Measurements from ENCODE around the gene STPG2. TPM values are rescaled to one million over a fixed set of nuclear protein-coding genes. Genes with fewer than 3 reads are reported as not detected.

STPG2 gene
- total and polyA plus RNA-seq, 10 of the 15 experiments (the other 5 are each of a cell fraction or from before 2014, with no cell fraction given), result 0.13 to 0.24 TPM; not detected in 8

- CTCF ChIA-PET, result no interaction called here
- no TSS peak for BruUV-seq (replicated peaks)
Measured at GRCh38 chr4:97938141-97938540, 205.1 kb downstream of the STPG2 start.

More at GRCh38 chr4:97938141-97938540, 205.1 kb downstream of the STPG2 start:
- Histone ChIP-seq H4K20me1 (ENCODE audit: control insufficient read depth, insufficient read depth) (no peaks in the 10 kb centered on the region), H3K9me3 (replicated peaks; ENCODE audit: control insufficient read depth, insufficient read depth, low read length) (no peaks in the 10 kb centered on the region), H3K9ac (ENCODE audit: control insufficient read depth, insufficient read depth, low read length) (no peak overlapping the region), H3K4me3 (no peak overlapping the region), H3K4me1 (ENCODE audit: control insufficient read depth, insufficient read depth, low read length) (no peaks in the 10 kb centered on the region), H2AFZ (ENCODE audit: control insufficient read depth, low read depth, low read length) (no peak overlapping the region), H3K27me3 (replicated peaks in 1 of 2; ENCODE audit: control insufficient read depth in 2 of 2, insufficient read depth in 2 of 2, low read length in 1 of 2) (no peaks in the 10 kb centered on the region), H3K36me3 (ENCODE audit: control insufficient read depth in 2 of 2, insufficient read depth in 2 of 2, low read length in 1 of 2) (no peaks in the 10 kb centered on the region), H3K4me2 (ENCODE audit: control insufficient read depth, insufficient read depth) (no peak overlapping the region), H3K27ac (ENCODE audit: control insufficient read depth, insufficient read depth) (no peak overlapping the region), H3K79me2 (ENCODE audit: control insufficient read depth, insufficient read depth, low read length) (no peaks in the 10 kb centered on the region)
- TF ChIP-seq CHD2 (IDR thresholded peaks at IDR 0.05; ENCODE audit: borderline replicate concordance, low read depth, low read length), result no peak
- no peak for TF ChIP-seq MYC (IDR thresholded peaks at IDR 0.05; ENCODE audit: insufficient read depth, insufficient read length, insufficient replicate concordance, low read length, severe bottlenecking)
- TF ChIP-seq POLR2AphosphoS5 (IDR thresholded peaks at IDR 0.05; ENCODE audit: low read length), result no peak
- no peak for TF ChIP-seq BACH1 (IDR thresholded peaks at IDR 0.05; ENCODE audit: borderline replicate concordance)
- no peak for TF ChIP-seq USF2 (IDR thresholded peaks at IDR 0.05; ENCODE audit: borderline replicate concordance, low read depth, low read length)
- no peak for TF ChIP-seq SMARCA5 (IDR thresholded peaks at IDR 0.05)
- TF ChIP-seq, protein P1, sequence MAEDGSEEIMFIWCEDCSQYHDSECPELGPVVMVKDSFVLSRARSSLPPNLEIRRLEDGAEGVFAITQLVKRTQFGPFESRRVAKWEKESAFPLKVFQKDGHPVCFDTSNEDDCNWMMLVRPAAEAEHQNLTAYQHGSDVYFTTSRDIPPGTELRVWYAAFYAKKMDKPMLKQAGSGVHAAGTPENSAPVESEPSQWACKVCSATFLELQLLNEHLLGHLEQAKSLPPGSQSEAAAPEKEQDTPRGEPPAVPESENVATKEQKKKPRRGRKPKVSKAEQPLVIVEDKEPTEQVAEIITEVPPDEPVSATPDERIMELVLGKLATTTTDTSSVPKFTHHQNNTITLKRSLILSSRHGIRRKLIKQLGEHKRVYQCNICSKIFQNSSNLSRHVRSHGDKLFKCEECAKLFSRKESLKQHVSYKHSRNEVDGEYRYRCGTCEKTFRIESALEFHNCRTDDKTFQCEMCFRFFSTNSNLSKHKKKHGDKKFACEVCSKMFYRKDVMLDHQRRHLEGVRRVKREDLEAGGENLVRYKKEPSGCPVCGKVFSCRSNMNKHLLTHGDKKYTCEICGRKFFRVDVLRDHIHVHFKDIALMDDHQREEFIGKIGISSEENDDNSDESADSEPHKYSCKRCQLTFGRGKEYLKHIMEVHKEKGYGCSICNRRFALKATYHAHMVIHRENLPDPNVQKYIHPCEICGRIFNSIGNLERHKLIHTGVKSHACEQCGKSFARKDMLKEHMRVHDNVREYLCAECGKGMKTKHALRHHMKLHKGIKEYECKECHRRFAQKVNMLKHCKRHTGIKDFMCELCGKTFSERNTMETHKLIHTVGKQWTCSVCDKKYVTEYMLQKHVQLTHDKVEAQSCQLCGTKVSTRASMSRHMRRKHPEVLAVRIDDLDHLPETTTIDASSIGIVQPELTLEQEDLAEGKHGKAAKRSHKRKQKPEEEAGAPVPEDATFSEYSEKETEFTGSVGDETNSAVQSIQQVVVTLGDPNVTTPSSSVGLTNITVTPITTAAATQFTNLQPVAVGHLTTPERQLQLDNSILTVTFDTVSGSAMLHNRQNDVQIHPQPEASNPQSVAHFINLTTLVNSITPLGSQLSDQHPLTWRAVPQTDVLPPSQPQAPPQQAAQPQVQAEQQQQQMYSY (CRISPR knock-in tag; IDR thresholded peaks at IDR 0.05), result no peak
- no peak for TF ChIP-seq ZBTB40 (IDR thresholded peaks at IDR 0.05; ENCODE audit: borderline replicate concordance)
- TF ChIP-seq POU2F2 (IDR thresholded peaks at IDR 0.05; ENCODE audit: borderline replicate concordance, low read depth, low read length), result no peak
- no peak for TF ChIP-seq EGR1 (IDR thresholded peaks at IDR 0.05; ENCODE audit: borderline replicate concordance in 1 of 2, low read depth in 2 of 2, low read length in 2 of 2)
- in situ Hi-C loops (cut with MboI), result no loop called here
- no peak for FAIRE-seq
- intact Hi-C loops (cut with micrococcal nuclease; ENCODE audit: unreplicated experiment), result no loop called here
- ChIA-PET POLR2A (no interaction called here), SMC1A (ENCODE audit: uncharacterized antibody, unreplicated experiment) (interaction anchor here (0.9 kb wide), 1 partner anchor 14 kb away, joined by 3 read pairs; no protein-coding TSS in a partner anchor), RAD21 (ENCODE audit: unreplicated experiment) (no interaction called here)
- 39% methylated on average over 7 of the region's 7 CpGs for WGBS (ENCODE audit: insufficient coverage, insufficient replicate concordance, low lambda C conversion rate, missing lambda C conversion rate)
- ATAC-seq, result no peak
- no peak for DNase-seq (ENCODE audit: low read depth, low spot score)
